ENCODE measurements around the gene SBF2.

SBF2 gene

DNA sequence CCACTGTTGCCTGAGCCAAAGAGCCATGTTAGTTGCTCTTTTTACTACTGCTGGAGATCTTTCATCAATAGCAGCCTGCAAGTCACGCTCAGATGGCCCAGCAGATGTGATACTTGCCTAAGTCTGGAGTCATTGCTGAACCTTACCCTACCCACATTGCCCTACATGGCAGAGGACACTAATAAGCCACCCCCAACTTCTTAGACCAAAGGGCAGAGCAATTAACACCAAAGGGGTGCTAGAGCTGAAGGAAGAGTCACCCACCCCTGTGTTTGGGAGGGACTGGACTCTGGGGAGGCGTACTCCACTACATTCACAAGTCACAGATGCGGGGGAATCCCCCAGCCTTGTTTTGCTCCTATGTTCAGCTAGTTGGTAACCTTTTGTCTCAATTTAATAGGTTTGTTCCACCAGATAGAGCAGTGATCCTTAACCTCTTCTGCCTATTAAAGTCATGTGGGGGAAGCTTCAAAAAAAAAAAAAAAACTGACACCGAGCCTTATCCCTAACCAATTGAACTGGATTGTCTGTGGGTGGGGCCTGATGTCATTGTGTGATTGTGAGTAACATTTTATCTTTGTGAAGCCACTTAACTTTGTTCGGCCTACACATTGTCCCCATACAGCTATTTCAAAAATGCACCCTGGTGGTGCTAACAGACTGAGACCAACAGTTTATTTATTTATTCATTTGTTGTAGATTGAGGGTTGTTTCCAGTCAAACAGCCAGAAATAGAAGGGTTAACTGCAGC lies 23.9 kb upstream of the SBF2 start:
- no peak for DNase-seq (ENCODE audit: low read depth, low spot score)

DNA sequence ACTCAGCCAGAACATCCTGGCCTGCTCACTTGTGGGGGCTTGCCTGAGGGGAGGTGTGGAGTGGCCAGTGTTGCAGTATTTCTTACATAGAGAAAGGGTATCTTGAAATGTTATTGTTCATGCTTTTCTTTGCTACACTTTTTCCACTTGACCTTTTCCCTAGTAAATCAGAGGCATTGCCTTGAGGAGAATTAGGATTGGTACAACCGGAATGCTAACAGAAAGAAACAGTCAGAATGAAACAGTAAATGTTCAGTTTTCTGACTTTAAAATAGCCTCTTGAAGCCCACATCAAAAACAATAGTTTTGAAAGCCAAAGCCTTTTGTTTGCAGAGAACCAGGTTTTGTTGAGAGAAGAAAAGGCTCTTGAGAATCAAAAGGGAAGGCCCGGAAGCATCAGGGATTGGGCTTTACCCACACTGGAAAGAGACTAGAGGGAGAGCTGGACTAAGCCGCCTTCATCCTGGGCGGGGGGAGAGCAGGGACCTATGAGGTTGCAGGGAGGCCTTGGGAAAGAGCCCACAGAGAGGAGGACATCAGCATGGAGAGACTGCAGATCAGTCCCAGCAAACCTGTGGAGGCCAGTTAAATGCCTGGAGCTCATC lies 23.2 kb upstream of the SBF2 start:
- no peak for DNase-seq (ENCODE audit: low read depth, low spot score)

DNA sequence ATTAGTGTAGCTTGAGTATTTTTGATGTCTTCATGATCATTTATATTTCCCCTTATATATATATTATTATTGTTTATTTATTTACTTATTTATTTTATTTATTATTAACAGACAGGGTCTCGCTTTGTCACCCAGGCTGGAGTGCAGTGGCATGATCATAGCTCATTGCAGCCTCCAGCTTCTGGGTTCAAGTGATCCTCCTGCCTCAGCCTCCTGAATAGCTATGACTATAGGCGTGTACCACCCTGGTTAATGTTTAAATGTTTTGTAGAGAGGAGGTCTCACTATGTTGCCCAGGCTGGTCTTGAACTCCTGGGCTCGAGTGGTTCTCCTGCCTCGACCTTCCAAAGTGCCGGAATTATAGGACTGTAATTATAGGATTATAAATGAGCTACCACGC lies 21.1 kb upstream of the SBF2 start:
- no peak for DNase-seq (ENCODE audit: low read depth, low spot score)

DNA sequence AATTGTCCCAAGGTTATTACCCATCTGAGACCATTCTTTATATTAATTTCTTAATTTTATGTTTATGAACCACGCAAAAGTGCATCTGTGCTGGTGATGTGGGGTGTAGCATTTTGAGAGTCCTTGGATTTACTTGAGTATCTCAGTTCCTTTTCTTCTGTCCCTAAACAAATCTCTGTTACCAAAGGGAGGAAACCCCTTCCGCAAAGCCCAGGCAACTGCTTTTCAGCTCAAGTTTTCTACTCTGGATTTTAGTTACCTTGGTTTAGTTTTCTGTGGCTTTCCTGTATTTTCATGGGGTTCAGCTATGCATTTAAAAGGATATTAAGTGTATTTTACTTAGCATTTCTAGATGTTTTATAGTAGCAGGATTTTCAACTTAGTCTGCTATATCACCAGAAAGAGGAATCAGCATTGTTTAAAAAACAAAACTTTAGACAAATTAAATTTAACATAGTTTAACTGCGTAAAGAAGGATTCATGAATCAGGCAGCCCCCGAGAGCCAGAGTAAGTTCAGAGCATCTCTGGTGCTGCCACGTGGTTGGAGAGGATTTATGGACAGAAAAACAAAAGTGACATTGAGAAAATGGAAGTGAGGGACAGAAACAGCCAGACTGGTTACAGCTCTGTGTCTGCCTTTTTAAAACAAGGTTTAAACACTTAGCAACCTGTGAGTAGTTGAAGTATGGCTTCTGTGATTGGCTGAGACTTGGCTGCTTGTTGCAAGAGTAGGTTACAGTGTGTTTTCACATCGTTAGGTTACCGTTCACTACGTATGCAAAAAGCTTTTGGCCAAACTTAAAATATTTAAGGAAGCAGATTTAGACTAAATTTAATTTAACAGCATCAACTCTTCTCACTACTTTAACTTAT lies 20.4 kb upstream of the SBF2 start:
- DNase-seq (ENCODE audit: low read depth, low spot score) = no peak

DNA sequence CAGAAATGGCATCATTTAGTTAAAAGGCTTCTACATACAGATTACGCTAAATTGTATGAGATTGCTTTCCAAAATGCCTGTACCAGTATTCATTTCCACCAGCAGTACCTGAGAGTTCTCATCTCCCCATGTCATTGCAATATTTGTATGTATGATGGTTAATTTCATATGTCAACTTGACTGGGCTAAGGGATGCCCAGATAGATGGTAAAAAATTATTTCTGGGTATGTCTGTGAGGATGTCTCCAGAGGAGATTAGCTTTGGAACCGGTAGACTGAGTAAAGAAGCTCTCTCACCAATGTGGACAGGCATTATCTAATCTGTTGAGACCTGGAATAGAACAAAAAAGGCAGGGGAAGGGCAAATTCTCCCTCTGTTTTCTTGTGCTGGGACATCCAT lies 17.8 kb upstream of the SBF2 start:
- no peak for DNase-seq (ENCODE audit: low read depth, low spot score)

DNA sequence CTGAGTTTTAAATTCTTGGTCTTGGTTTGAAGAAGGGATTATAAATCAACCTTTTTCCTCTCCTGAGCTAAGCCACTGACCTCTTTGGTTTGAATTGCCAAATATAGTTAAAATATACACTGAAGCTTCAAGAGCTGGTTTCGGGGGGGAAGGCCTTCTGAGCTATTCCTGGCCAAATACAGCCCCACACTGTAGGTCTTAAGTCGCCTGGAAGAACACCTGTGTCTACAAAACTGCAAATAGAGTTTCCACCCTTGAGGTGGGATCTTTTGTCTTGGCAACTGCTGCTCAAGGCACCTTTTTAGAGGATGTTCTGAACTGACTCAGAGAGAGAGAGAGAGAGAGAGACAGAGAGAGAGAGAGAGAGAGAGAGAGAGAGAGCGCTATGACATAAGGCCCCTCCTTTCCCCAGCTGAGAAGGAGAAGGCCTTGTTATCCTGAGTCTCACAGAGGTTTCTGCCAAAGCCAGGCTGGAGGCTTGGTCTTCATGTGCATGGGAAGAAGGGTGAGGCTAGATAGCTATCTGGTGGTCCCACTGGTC lies 16.4 kb upstream of the SBF2 start:
- no peak for DNase-seq (ENCODE audit: low read depth, low spot score)

DNA sequence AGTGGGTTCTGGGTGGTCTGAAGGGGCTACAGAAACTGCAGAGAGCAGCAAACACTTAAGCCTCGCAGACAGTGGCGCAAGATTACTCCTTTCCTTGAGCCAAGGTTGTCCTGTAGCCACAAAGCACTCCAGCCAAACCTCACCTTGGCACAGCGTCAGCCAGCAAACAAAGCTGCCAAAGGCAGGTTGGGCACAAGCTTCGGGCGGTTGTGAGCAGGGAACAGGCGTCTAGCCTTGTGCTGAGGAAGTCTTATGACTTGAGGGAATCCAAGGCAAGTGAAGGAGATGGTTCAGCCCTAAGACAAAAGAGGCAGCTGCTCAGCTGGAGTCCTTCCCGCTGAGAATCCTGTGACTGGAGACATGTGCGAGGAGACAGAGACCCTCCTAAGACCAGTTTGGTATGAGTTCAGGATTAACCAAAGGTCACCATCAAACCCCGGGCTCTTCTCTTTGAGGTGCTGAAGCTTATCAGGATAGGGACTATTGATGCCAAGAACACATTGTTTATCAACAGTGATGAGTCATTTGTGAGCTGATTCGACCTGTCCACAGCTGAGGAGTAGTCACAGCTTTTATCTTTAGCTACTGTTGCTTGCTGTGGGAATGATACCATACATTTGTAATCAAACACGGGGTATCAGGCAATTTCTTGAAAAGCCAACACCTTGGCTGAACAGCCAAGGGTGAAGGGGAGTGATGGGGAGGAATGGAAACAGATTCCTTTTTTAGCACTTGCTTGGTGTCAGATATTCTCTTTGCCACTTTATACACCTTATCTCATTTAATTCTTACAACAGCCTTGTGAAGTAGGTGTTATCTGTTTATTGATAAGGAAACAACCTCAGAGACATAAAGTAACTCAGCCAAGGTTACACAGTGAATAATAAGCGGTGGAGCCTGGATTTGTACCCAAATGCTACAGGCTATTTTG lies 15.4 kb upstream of the SBF2 start:
- no peak for DNase-seq (ENCODE audit: low read depth, low spot score)

DNA sequence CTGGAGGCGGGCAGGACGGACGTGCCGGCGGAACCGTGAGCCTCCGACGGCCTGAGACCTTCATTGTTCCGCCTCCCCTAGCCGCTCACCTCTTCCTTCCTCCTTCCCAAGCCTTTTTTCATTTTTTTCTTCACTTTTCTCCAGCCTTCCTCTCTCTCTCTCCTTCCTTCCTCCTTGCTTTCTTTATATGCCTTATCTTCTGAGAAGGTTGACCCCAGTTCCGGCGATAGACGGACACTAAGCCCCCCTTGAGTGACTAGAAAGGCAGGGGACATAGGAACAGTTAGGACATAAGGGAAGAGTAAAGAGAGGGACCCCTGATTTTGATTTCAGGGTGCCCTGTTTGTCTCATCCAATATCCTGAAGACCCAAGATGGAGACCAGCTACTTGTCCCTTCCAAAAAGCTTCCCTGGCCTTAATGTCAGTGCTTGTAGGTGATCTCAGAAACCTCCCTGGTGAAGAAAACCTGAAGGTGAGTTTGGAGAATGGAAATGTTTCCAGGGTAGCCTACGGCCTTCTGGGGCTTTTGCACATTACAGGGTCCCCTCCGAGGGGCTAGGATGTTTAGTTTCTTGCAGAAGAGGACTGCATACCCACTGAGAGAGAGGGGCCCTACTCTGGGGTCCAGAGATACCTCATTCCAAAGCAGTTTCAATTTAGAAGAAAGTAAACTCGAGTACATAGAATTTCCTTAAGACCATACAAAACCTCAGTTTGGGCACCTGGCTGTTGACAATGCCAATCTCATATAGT lies 14.4 kb upstream of the SBF2 start:
- DNase-seq (ENCODE audit: low read depth, low spot score) = no peak

DNA sequence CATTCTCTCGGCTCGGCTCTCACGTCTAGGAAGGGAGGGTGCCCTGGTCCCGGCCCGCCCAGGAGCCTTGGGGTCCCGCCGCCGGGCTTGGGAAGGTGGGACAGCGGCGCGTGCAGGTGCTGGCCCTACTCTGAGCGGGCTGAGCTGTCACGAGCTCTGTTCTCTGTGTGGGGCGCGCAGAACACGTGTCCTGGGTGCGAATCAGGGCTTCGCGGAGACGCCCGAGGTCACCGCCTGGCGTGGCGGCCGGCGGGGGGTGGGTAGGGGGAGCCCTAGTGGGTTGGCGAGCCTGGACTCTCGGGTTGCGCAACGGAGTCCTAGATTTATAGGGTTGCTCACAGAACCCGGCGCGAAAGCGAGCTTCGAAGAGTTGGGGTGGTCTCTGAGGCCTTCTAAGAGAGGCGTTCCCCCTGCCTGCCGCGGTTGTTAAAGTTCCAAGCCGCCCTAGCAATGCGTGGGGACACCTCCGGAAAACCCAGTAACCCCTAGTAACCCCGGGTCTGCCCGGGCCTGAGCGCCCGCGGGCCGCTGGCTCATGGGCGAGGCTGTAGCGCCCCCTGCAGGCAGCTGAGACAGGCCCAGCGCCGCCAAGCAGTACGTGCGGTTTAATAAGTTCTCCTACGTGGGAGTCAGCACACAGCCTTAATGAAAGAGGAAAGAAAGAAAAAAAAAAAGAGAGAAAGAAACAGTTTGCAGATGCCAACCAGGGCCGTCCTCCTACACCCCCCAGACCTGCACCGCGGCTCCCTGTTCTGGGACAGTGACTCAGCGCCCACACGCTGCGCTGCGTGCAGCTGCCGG lies 13.6 kb upstream of the SBF2 start:
- DNase-seq (ENCODE audit: low read depth, low spot score) = no peak

DNA sequence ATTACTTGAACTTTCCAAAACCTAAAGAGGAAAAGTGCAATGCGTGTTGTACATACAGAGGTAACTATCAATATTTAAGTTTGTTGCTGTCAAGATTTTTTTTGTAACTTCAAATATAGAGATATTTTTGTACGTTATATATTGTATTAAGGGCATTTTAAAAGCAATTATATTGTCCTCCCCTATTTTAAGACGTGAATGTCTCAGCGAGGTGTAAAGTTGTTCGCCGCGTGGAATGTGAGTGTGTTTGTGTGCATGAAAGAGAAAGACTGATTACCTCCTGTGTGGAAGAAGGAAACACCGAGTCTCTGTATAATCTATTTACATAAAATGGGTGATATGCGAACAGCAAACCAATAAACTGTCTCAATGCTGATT lies 13.0 kb upstream of the SBF2 start:
- no peak for DNase-seq (ENCODE audit: low read depth, low spot score)

DNA sequence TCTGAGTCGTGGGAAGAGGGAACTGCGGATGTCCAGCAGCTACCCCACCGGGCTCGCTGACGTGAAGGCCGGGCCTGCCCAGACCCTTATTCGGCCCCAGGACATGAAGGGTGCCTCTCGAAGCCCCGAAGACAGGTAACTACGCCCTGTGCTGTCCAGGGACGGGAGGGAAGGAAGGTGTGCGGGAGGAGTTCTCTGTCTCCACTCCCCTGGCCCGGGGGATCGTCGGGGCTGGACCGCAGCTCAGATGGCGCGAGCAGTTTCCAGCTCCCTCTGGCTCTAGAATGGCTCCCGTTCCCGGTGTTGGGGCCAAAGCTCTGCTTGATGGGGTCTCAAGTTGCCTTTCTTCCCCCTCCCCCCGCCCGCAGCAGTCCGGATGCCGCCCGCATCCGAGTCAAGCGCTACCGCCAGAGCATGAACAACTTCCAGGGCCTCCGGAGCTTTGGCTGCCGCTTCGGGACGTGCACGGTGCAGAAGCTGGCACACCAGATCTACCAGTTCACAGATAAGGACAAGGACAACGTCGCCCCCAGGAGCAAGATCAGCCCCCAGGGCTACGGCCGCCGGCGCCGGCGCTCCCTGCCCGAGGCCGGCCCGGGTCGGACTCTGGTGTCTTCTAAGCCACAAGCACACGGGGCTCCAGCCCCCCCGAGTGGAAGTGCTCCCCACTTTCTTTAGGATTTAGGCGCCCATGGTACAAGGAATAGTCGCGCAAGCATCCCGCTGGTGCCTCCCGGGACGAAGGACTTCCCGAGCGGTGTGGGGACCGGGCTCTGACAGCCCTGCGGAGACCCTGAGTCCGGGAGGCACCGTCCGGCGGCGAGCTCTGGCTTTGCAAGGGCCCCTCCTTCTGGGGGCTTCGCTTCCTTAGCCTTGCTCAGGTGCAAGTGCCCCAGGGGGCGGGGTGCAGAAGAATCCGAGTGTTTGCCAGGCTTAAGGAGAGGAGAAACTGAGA lies 12.2 kb upstream of the SBF2 start:
- DNase-seq (ENCODE audit: low read depth, low spot score) = no peak

DNA sequence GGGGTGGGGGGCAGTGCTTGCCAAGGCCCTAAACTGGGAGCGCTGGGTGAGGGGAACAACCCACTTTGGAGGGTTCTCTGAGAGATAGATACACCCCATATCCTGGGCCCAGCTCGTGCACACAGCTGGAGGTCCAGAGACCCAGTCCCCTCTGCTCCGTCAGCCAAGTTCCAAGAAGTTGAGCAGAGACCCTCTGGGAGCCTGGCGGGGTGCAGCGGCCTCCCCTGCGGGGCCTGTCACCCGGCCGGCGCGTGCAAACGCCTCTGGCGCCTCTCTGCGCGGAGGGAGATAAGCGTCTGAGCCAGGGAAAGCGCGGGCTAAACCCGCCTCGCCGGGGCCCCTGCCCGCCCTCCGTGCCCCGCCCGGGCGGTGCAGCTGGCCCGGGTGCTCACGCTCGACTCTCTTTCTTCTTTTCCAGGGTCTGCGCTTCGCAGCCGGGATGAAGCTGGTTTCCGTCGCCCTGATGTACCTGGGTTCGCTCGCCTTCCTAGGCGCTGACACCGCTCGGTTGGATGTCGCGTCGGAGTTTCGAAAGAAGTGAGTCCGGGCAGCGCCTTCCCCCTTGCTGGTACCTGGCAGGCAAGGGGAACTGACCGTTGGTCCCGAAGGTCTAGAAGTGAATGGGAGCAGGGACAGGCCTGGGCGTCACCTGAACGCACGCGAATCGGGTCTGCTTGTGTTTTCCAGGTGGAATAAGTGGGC lies 11.4 kb upstream of the SBF2 start:
- no peak for DNase-seq (ENCODE audit: low read depth, low spot score)

DNA sequence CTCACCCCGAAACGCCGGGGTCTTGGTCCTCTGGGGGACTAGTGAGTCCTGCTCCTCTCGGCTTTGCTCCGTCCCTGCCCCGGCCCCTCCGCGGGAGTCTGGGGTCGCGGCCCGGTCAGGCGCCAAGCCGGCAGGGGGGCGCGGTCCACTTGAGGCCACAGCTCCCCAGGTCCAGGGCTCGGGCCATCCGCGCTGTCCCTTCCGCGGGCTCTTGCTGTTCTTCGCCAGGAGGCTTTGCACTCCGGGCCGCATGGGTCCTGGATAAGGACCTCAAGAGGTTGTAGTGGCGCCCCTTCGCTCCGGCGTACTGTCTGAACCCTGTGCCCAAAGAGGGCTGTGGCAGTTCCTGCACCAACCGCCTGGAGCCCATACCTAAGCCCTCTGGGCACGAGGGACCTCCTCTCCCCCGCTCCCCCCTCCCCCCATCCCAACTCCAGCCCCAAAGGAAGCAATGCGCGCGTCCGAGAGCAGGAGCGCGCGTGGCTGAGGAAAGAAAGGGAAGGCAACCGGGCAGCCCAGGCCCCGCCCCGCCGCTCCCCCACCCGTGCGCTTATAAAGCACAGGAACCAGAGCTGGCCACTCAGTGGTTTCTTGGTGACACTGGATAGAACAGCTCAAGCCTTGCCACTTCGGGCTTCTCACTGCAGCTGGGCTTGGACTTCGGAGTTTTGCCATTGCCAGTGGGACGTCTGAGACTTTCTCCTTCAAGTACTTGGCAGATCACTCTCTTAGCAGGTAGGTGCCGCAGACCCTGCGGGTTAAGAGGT lies 10.7 kb upstream of the SBF2 start, which contains the start of gene ADM:
Gene ADM, plus strand, starts transcription at position 579 of the 767 bp plus-strand sequence. CDS start 628 bp downstream, outside the sequence.
- DNase-seq (ENCODE audit: low read depth, low spot score) = peak; percentile 92

DNA sequence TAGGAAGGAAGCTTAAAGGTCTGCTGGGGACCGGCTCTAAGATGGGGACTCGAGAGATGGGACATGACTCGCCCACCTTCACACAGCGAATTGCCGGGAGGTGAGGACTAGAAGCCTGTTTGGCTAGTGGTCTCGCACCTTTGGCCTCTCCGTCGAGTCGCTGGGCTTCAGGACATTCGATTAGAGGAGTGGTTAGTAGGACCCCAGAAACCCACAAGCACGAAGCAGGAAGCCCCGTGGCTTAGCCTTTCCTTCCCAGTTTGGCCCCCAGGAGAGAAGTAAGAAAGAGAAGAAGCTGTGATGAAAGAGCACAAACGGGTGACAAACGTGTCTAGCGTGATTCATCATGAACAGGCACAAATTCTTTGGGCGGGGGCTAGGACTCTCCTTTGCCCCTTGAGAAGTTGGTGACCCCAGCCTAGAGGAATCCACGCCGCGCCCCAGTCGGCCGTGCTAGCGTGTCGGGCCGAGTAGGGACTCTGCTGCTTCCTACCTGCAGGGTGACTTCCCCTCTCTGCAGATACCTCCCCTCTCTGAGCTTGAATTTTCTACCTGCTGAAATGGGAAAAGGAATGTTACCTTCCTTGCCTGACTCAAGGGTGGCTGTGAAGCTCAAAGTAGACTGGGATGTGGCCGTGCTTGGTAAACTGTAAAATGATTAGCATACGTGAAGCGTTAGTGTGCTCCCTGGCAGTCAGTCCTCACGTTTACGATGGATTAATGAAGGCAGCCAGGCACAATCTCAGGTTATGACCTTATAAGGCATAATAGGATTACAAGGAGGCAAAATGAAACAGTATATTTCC lies 9.7 kb upstream of the SBF2 start:
- DNase-seq (ENCODE audit: low read depth, low spot score) = no peak

DNA sequence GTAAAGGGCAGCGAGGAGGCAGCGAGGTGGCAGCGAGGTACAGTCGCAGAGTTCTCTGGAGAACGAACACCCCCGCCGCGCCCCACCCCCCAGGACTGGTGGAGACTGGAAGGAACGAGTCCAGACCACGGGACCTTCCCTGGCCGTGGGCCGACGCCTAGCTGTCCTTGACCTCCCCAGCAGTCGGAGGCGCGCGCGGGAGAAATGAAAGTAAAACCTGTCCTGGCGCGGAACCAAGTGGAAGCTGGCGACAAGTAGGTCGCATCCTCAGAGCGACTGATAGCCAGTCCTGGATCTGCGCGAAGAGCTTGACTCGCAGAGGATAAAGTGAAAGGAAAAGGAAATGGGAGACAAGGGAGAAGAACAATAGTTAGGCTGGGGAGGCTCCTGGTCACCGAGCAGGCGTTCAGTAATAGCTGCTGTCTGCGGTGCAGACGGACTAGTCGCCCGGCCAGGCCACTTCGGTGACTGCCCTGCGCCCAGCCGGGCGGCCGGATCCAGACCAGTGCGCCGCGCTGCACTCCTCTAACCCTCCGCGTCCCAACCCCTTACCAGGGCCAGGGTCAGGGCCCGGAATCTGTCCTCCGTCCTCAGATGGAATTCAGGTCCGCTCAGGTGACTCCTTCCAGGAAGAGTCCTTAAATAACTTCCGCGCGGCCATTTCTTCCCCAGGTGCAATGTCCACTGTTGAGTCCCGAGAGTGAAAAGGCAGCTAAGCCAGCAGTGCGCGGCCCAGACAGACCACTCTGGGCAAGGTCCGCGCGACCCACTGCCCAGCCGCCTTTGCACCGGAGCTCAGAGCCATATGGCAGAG lies 8.9 kb upstream of the SBF2 start:
- no peak for DNase-seq (ENCODE audit: low read depth, low spot score)

All from smooth muscle cell of the brain vasculature (primary cell).